H9 (cell line): ENCODE data around the gene C15orf61. TPM values are rescaled to one million over a fixed set of nuclear protein-coding genes. Genes with fewer than 3 reads are reported as not detected.

Experiments used
- DNase-seq: peaks from one replicate; pipeline ENCODE4 v3.0.0-alpha.2; 2017
- H2AFZ ChIP-seq: one replicate; pipeline ENCODE4 v1.6.1; 2013; ENCODE audit warnings: mild to moderate bottlenecking, low read length, control low read depth, moderate library complexity
- H2AK5ac ChIP-seq: 2 replicates; pipeline ENCODE4 v1.6.1; 2013; ENCODE audit warnings: low read length, control low read depth, mixed read lengths; ENCODE audit not compliant: insufficient read length
- H2BK120ac ChIP-seq: one replicate; pipeline ENCODE4 v1.6.1; 2013; ENCODE audit warnings: low read depth, mild to moderate bottlenecking, low read length, control low read depth, inconsistent platforms; ENCODE audit not compliant: poor library complexity, severe bottlenecking
- H2BK12ac ChIP-seq: 2 replicates; pipeline ENCODE4 v1.6.1; 2013; ENCODE audit warnings: low read length, control low read depth, mixed read lengths, low read depth; ENCODE audit not compliant: insufficient read length
- H2BK15ac ChIP-seq: 2 replicates; pipeline ENCODE4 v1.6.1; 2013; ENCODE audit warnings: low read depth, low read length, control low read depth
- H2BK20ac ChIP-seq: one replicate; pipeline ENCODE4 v1.6.1; 2013; ENCODE audit warnings: low read depth, mild to moderate bottlenecking, low read length, control low read depth, inconsistent platforms; ENCODE audit not compliant: poor library complexity, severe bottlenecking
- H2BK5ac ChIP-seq: 2 replicates; pipeline ENCODE4 v1.6.1; 2013; ENCODE audit warnings: low read length, control low read depth, mixed read lengths; ENCODE audit not compliant: insufficient read length
- H3K14ac ChIP-seq: 2 replicates; pipeline ENCODE4 v1.6.1; 2013; ENCODE audit warnings: low read length, control low read depth; ENCODE audit not compliant: insufficient read depth
- H3K18ac ChIP-seq: 2 replicates; pipeline ENCODE4 v1.6.1; 2013; ENCODE audit warnings: low read depth, mild to moderate bottlenecking, mixed read lengths, low read length, control low read depth; ENCODE audit not compliant: insufficient read length
- H3K23ac ChIP-seq: 2 replicates; pipeline ENCODE4 v1.6.1; 2013; ENCODE audit warnings: low read length, control low read depth, mixed read lengths, low read depth; ENCODE audit not compliant: insufficient read length
- H3K23me2 ChIP-seq: 2 replicates; pipeline ENCODE4 v1.6.1; 2013; ENCODE audit warnings: low read depth, mild to moderate bottlenecking, mixed read lengths, low read length, control low read depth; ENCODE audit not compliant: insufficient read length, poor library complexity, severe bottlenecking
- H3K27ac ChIP-seq: 2 replicates; pipeline ENCODE4 v1.5.1; 2013; ENCODE audit warnings: low read length, control low read depth, mixed read lengths, low read depth; ENCODE audit not compliant: insufficient read length
- H3K27me3 ChIP-seq: 2 replicates; pipeline ENCODE4 v1.6.1; 2013; ENCODE audit warnings: low read length, control low read depth, inconsistent platforms; ENCODE audit not compliant: insufficient read depth
- H3K4ac ChIP-seq: 2 replicates; pipeline ENCODE4 v1.6.1; 2013; ENCODE audit warnings: low read depth, mild to moderate bottlenecking, control low read depth, inconsistent platforms, low read length, moderate library complexity
- H3K4me1 ChIP-seq: 2 replicates; pipeline ENCODE4 v1.6.1; 2013; ENCODE audit warnings: low read length, control low read depth, inconsistent platforms; ENCODE audit not compliant: insufficient read depth
- H3K4me2 ChIP-seq: 2 replicates; pipeline ENCODE4 v1.6.1; 2013; ENCODE audit warnings: low read length, control low read depth, mixed read lengths; ENCODE audit not compliant: insufficient read length, insufficient read depth
- H3K56ac ChIP-seq: 2 replicates; pipeline ENCODE4 v1.6.1; 2013; ENCODE audit warnings: low read depth, mild to moderate bottlenecking, mixed read lengths, low read length, control low read depth; ENCODE audit not compliant: insufficient read length
- H3K79me1 ChIP-seq: 2 replicates; pipeline ENCODE4 v1.6.1; 2013; ENCODE audit warnings: low read depth, mild to moderate bottlenecking, moderate library complexity, low read length, control low read depth, inconsistent platforms; ENCODE audit not compliant: insufficient read depth, poor library complexity, severe bottlenecking
- H3K79me2 ChIP-seq: 2 replicates; pipeline ENCODE4 v1.6.1; 2013; ENCODE audit warnings: low read length, control low read depth, inconsistent platforms; ENCODE audit not compliant: insufficient read depth
- H3K9ac ChIP-seq: 2 replicates; pipeline ENCODE4 v1.6.1; 2013; ENCODE audit warnings: low read length, control low read depth, mixed read lengths; ENCODE audit not compliant: insufficient read length; ENCODE audit errors: extremely low read depth
- H3K9me3 ChIP-seq: one replicate; pipeline ENCODE4 v1.6.1; 2013; ENCODE audit warnings: low read depth, low read length, inconsistent platforms; ENCODE audit not compliant: control insufficient read depth
- H3T11ph ChIP-seq: one replicate; pipeline ENCODE4 v1.6.1; 2013; ENCODE audit warnings: mild to moderate bottlenecking, low read length, control low read depth, inconsistent platforms
- H4K20me1 ChIP-seq: one replicate; pipeline ENCODE4 v1.6.1; 2013; ENCODE audit not compliant: control insufficient read depth, insufficient read length, insufficient read depth
- H4K5ac ChIP-seq: 2 replicates; pipeline ENCODE4 v1.6.1; 2013; ENCODE audit warnings: low read depth, mild to moderate bottlenecking, mixed read lengths, low read length, control low read depth; ENCODE audit not compliant: insufficient read length
- H4K8ac ChIP-seq: replicated peaks from 2 replicates; pipeline ENCODE4 v1.6.1; 2013; ENCODE audit warnings: low read length, control low read depth, mixed read lengths, low read depth; ENCODE audit not compliant: insufficient read length
- H4K91ac ChIP-seq: 2 replicates; pipeline ENCODE4 v1.6.1; 2013; ENCODE audit warnings: low read depth, mild to moderate bottlenecking, moderate library complexity, mixed read lengths, low read length, control low read depth; ENCODE audit not compliant: insufficient read length
- H3K27ac Mint-ChIP-seq, 3 experiments: 2 replicates in 2 of 3; 3 replicates in 1 of 3; pipeline ENCODE4 v1.8.0; 2020 to 2021; ENCODE audit warnings: mixed read lengths in 3 of 3, mild to moderate bottlenecking in 1 of 3, moderate library complexity in 1 of 3
- H3K27me3 Mint-ChIP-seq: 2 replicates; pipeline ENCODE4 v1.8.0; 2021; ENCODE audit warnings: low read depth, mild to moderate bottlenecking, moderate library complexity, mixed read lengths
- H3K36me3 Mint-ChIP-seq, 3 experiments: 2 replicates in 2 of 3; 3 replicates in 1 of 3; pipeline ENCODE4 v1.8.0; 2020 to 2021; ENCODE audit warnings: low read depth in 3 of 3, mixed read lengths in 3 of 3; ENCODE audit not compliant: insufficient read depth in 1 of 3
- H3K4me1 Mint-ChIP-seq, 2 experiments: 2 replicates each; pipeline ENCODE4 v1.8.0; 2020; ENCODE audit warnings: mixed read lengths in 2 of 2
- H3K4me3 Mint-ChIP-seq, 2 experiments: 2 replicates in 1 of 2; 3 replicates in 1 of 2; pipeline ENCODE4 v1.8.0; 2020 to 2021; ENCODE audit warnings: mild to moderate bottlenecking in 2 of 2, mixed read lengths in 2 of 2, moderate library complexity in 1 of 2
- H3K9me3 Mint-ChIP-seq, 2 experiments: 2 replicates in 1 of 2; 3 replicates in 1 of 2; pipeline ENCODE4 v1.8.0; 2020; ENCODE audit warnings: mild to moderate bottlenecking in 2 of 2, mixed read lengths in 2 of 2, moderate library complexity in 1 of 2
- CTCF ChIP-seq: fragments of 200-600 bp; sonication (generic); conservative IDR thresholded peaks from 3 replicates; pipeline ENCODE4 v1.8.0; 2021; ENCODE audit warnings: antibody characterized with exemption, mild to moderate bottlenecking
- WGBS: extraction: QIAGEN DNeasy Blood & Tissue Kit; methylation state at CpG from one replicate; pipeline ENCODE4 v1.1.7; 2013; ENCODE audit warnings: missing lambda C conversion rate, low lambda C conversion rate, mixed read lengths; ENCODE audit not compliant: insufficient read length; ENCODE audit errors: extremely low coverage; 5-methylcytosine and 5-hydroxymethylcytosine counted together
- total RNA-seq: library from RNA; stranded (reverse); gene quantifications from 2 replicates; pipeline ENCODE4 v1.2.1, GENCODE V29; 2021

Gene C15orf61
- total RNA-seq, 1 experiment from 2014 or later = 2.6 TPM

GRCh38 chr15:67515090-67515489 is 5.8 kb upstream of the C15orf61 start:
- H3K9ac ChIP-seq = no peak overlapping the region
- no peaks in the 10 kb centered on the region for H4K20me1 ChIP-seq
- no peak overlapping the region for H2BK12ac ChIP-seq
- no peak overlapping the region for H4K5ac ChIP-seq
- H2BK120ac ChIP-seq = no peak overlapping the region
- H4K91ac ChIP-seq = no peak overlapping the region
- no peak for TF ChIP-seq CTCF
- H2BK5ac ChIP-seq = no peak overlapping the region
- H3K4me3 Mint-ChIP-seq = no peak overlapping the region
- WGBS = no CpG with 5 or more reads among the region's 3 CpGs
- H3K27ac ChIP-seq = no peak overlapping the region
- H3K9me3 ChIP-seq = no peaks in the 10 kb centered on the region
- DNase-seq = no peak
- H2AK5ac ChIP-seq = no peak overlapping the region
- H2AFZ ChIP-seq = no peak overlapping the region
- no peak overlapping the region for H3K27ac Mint-ChIP-seq
- H2BK20ac ChIP-seq = no peak overlapping the region
- H3T11ph ChIP-seq = no peak overlapping the region
- no peak overlapping the region for H2BK15ac ChIP-seq
- H3K4me1 Mint-ChIP-seq = no peaks in the 10 kb centered on the region
- no peak overlapping the region for H4K8ac ChIP-seq
- H3K14ac ChIP-seq = no peak overlapping the region
- no peaks in the 10 kb centered on the region for H3K79me1 ChIP-seq
- no peaks in the 10 kb centered on the region for H3K79me2 ChIP-seq
- no peak overlapping the region for H3K56ac ChIP-seq
- H3K36me3 Mint-ChIP-seq = peaks cover 0 to 17% (median 0%) of the 10 kb centered on the region in 3 experiments; a peak in 2 of 7 replicates
- H3K4me1 ChIP-seq = no peaks in the 10 kb centered on the region; the same call in 1 of the 2 replicates
- H3K4ac ChIP-seq = no peak overlapping the region
- H3K18ac ChIP-seq = no peak overlapping the region
- H3K23me2 ChIP-seq = no peaks in the 10 kb centered on the region
- H3K27me3 ChIP-seq = no peaks in the 10 kb centered on the region
- no peaks in the 10 kb centered on the region for H3K27me3 Mint-ChIP-seq
- H3K9me3 Mint-ChIP-seq = no peaks in the 10 kb centered on the region
- no peak overlapping the region for H3K23ac ChIP-seq
- no peak overlapping the region for H3K4me2 ChIP-seq
